NT2/D1 (cell line): ENCODE results near the gene FAM110A.

ENCODE experiments used
- SUZ12 ChIP-seq: IDR thresholded peaks from 2 replicates; pipeline ENCODE4 v1.6.1; 2011; ENCODE audit not compliant: insufficient read length, insufficient read depth; ENCODE audit errors: extremely low read depth
- YY1 ChIP-seq: IDR thresholded peaks from 2 replicates; pipeline ENCODE4 v1.6.1; 2011; ENCODE audit not compliant: insufficient read length, insufficient read depth
- ZNF274 ChIP-seq: IDR thresholded peaks from 2 replicates; pipeline ENCODE4 v1.6.1; 2011; ENCODE audit warnings: mild to moderate bottlenecking, low read depth, low read length

DNA sequence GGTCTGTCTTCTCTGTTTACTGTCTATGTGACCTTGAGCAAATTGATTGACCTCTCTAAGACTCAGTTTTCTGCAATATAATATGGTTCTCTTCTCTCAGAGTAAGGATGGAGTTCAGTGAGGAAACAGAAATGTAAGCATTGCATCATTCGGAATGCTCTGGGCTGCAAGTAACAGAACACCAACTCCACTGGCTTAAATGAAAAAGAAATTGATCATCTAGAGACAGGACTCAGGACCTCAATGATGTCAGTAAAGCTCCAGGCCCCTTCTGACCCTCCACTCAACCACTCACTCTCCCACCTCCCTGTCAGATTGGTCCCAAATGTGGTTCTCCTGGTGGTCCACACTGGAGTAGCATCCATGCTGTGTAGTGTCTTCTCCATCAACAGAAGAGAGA lies 31.9 kb downstream of the FAM110A start:
- TF ChIP-seq SUZ12, result no peak
- TF ChIP-seq ZNF274, result no peak
- no peak for TF ChIP-seq YY1
